Diencephalon (tissue), 1 donor: ENCODE results near the gene CUL7. TPM values are rescaled to one million over a fixed set of nuclear protein-coding genes. Genes with fewer than 3 reads are reported as not detected.

Experiments used
- total RNA-seq: library from RNA; depleted of rRNA; stranded (reverse); fragments of >200 nt; gene quantifications from one replicate; pipeline ENCODE4 v1.2.3, GENCODE V29; 2014

CUL7 gene
- 17.3 TPM for total RNA-seq

DNA sequence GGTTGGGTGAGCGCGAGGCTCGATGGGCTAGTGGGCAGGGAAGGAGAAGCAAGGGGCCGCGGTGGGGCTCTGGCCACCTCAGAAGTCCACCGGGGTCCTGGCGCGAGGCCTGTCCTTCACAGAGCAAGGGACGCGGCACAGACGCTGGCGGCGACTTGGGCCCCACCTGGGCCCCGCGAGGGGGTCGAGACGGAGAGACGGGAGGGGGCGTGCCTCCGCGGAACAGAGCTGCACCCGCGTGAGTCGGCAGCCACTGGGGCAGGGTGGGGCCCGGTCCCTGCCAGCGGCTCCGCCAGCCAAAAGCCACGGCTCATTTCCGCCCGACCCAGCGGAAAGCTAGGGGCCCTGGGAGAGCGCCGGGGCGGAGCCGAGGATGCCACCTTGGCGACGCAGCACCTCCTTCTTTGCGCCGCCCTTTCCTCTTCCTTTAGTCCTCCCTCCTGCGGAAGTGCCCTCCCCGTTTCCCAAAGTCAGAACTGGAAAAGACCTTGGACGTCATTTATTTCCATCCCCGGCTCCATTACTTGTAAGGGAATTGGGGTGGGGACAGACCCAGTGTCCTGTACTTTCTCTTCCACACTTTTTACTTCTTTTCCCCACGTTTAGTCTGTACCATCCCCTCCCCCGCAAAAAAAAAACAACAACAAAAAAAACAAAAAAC lies at the start of gene CUL7:
Gene CUL7 (minus strand): TSS at position 307 of the 661 bp plus-strand sequence. CDS start 1,063 bp downstream, outside the sequence.

DNA sequence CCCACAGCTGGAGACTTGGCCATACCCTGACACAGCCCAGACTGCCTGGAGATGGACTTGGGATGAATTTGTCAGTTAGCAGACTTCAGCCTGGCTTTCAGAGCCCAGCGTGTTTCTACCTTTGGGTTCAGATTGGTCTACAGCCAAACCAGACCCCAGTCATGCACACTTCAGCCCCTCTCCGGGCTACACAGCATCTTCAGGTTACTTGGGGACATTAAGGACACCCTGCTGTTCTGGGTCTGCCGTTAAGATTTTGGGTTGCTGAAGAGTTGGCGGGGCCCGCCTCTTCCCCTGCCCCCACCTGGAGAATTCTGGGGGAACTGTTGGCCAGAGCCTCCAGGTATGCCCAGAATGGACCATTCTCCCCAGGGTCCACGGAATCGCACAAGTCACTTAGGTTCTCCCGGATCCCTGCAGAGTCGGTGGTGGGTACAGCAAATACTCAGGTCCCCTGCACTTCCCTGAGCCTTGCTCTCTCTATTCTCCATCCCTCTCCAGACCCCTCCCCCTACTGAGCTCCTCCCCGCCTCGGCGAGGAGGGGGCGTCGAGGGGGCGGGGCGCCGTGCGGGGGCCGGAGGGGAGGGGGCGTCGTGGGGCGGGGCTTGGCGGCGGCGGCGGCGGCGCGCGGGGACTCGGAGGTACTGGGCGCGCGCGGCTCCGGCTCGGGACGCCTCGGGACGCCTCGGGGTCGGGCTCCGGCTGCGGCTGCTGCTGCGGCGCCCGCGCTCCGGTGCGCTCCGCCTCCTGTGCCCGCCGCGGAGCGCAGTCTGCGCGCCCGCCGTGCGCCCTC lies 22.2 kb upstream of the CUL7 start, which contains the start of gene PTK7:
Gene PTK7 (plus strand): TSS at position 645 of the 794 bp plus-strand sequence. CDS start 175 bp downstream, outside the sequence.

DNA sequence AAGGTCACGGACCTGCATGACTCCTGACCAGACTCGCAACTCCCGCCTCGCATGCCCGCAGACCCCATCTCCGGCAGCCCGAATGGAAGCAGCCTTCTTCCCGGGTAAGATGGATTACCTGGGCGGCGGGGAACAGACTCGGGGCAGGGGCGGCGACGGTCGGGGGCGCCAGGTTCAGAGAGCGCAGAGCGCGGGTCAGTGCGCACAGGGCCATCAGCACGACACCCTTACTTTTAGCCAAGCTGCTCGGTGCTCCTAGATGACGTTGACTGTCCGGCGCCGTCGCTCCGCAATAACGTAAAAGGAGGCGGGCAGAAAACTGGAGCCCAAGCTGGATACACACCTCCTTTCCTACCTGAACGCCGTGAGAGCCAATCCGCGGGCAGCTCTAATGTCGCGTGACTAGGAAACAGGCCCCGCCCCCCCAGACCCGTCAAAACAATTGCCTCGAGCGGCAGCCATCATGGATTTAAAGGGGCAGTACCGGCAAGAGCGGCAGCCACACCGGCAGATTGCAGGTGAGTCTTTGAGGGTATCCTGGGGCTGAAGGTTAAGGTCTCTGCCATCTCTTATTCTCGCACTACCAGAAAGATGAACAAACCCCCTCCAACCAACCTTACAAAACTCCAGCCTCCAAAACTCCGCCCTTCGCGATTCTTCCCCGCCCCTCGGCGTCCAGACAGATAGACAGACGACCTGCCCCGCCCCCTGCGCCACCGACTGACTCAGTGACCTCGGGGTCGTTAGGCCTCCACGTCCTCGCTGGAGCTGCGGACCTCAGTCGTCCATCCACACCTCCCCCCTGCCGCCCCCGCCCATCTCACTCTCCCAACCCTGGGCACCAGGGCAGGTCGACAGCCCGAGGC lies 5.8 kb upstream of the CUL7 start, which contains the start of the genes KLC4 and MRPL2:
Gene KLC4 (plus strand): TSS at position 464 of the 866 bp plus-strand sequence. CDS start 1,705 bp downstream, outside the sequence.
Gene MRPL2 (minus strand): TSS at position 267 of the 866 bp plus-strand sequence. CDS start 53 bp downstream, at position 214.

DNA sequence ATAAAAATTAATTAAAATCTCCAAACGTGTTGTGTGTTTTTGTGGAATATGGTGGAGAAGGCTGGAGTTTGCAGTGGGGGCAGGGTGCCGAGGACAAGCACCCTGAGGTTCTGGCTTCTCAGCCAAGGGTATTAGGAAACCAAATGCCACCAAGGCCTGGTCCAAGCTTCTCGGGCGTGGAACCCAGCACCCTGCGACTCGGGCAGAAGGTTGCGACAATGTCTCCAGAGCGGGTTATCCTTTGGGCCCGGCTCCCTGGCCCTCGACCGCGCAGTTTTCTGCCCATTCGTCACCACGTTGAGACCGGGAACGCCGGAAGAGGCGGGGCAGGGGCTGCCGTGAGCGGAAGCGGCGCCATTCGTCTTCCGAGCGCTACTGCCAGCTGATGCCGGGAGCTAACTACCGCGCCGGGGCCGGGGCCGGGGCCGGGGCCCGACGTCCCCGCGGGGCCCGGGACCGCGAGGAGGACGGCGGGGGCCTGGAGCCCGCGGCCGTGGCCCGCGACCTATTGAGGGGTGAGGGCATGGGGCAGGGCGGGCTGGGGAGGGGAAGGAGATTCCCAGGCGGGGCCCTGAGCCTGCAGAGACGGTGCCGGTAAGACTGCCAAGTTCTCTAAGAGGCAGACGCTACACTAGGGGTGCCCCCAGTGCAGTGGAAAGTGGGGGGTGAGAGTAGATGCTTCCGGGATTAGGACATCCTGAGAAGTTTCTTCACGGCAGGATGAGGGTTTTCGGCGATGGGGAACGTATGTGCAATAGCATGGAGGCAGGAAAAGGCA lies 32.2 kb downstream of the CUL7 start, which contains the start of gene RRP36:
Gene RRP36 (plus strand): TSS at position 354 of the 778 bp plus-strand sequence. CDS start 32 bp downstream, at position 386.

GRCh38 chr6:43013843-43014433 lies 39.7 kb downstream of the CUL7 start, which contains the start of the genes KLHDC3 and MEA1:
Gene KLHDC3, plus strand, starts transcription at chr6:43014249. Its CDS starts 2,944 bp downstream, at chr6:43017193.
Gene MEA1, minus strand, starts transcription at chr6:43013946. Its CDS starts 133 bp downstream, at chr6:43013813.

Other genes starting within 250 kb of the CUL7 start
- 127 TPM for gene RPL7L1, start 174.2 kb downstream of the CUL7 start, total RNA-seq
- not detected for gene PTCRA, start 137.8 kb downstream of the CUL7 start, total RNA-seq
- gene CNPY3, start 124.4 kb downstream of the CUL7 start, total RNA-seq = 26.3 TPM
- not detected for gene GNMT, start 93.1 kb downstream of the CUL7 start, total RNA-seq
- 19.8 TPM for gene PEX6, start 74.7 kb downstream of the CUL7 start, total RNA-seq
- 61.1 TPM for gene PPP2R5D, start 69.3 kb downstream of the CUL7 start, total RNA-seq
- gene MEA1, start 39.9 kb downstream of the CUL7 start, total RNA-seq = 37.6 TPM
- gene KLHDC3, start 39.6 kb downstream of the CUL7 start, total RNA-seq = 118 TPM
- gene RRP36, start 32.2 kb downstream of the CUL7 start, total RNA-seq = 56.5 TPM
- 13.6 TPM for gene MRPL2, start 5.6 kb upstream of the CUL7 start, total RNA-seq
- 24.9 TPM for gene KLC4, start 5.8 kb upstream of the CUL7 start, total RNA-seq
- gene PTK7, start 22.5 kb upstream of the CUL7 start, total RNA-seq = 34.8 TPM
- 11.3 TPM for gene SRF, start 117.4 kb upstream of the CUL7 start, total RNA-seq
- gene CUL9, start 128.3 kb upstream of the CUL7 start, total RNA-seq = 34.1 TPM
- 26.1 TPM for gene DNPH1, start 175.6 kb upstream of the CUL7 start, total RNA-seq
- 16.8 TPM for gene TTBK1, start 189.6 kb upstream of the CUL7 start, total RNA-seq
- 0.23 TPM for gene SLC22A7, start 244.4 kb upstream of the CUL7 start, total RNA-seq